B cell (primary cell): ENCODE results near the gene CYRIA. TPM values are rescaled to one million over a fixed set of nuclear protein-coding genes. Genes with fewer than 3 reads are reported as not detected.

Experiments
- ATAC-seq: fragments of 200-7000 bp; cut with Tn5 transposase; one replicate; pipeline ENCODE4 v1.10.0; 2021; ENCODE audit warnings: low read depth, mild to moderate bottlenecking, moderate number of reproducible peaks, moderate library complexity
- CTCF ChIA-PET: fragments of 350-600 bp; sonication (Branson Sonifier 250); formaldehyde crosslinking; loops from one replicate; lab custom pipeline; 2021; ENCODE audit warnings: antibody characterized with exemption, inconsistent platforms; lab: Charles Lee
- POLR2A ChIA-PET: fragments of 350-600 bp; sonication (Branson Sonifier 250); formaldehyde crosslinking; loops from one replicate; lab custom pipeline; 2021; ENCODE audit warnings: antibody characterized with exemption; lab: Charles Lee
- DNase-seq: peaks from one replicate; pipeline ENCODE4 v3.0.0; 2013
- H2AFZ ChIP-seq: 2 replicates; pipeline ENCODE4 v1.6.1; 2012; ENCODE audit warnings: mild to moderate bottlenecking, low read depth, low read length; ENCODE audit not compliant: insufficient read depth, poor library complexity, severe bottlenecking
- H3K27ac ChIP-seq, 2 donors: 1 replicate in 1 of 2; 2 replicates in 1 of 2; pipeline ENCODE4 v1.5.1; 2012 to 2013; ENCODE audit warnings: low read length in 2 of 2, mild to moderate bottlenecking in 2 of 2, moderate library complexity in 1 of 2
- H3K27me3 ChIP-seq, 4 experiments: fragments of 200-600 bp in 1 of 4; sonication (generic) in 1 of 4; replicated peaks in 1 of 4; 1 replicate in 2 of 4; 2 replicates in 2 of 4; pipeline versions ENCODE4 v1.6.1 to v1.7.0; 2013 to 2016; ENCODE audit warnings: low read length in 3 of 4, mild to moderate bottlenecking in 2 of 4, mixed read lengths in 1 of 4, moderate library complexity in 1 of 4; ENCODE audit not compliant: insufficient read depth in 4 of 4, control insufficient read depth in 3 of 4; ENCODE audit errors: control extremely low read depth in 1 of 4
- H3K36me3 ChIP-seq, 2 experiments: replicated peaks in 1 of 2; 1 replicate in 1 of 2; 2 replicates in 1 of 2; pipeline versions ENCODE4 v1.6.1 to v1.7.1; 2013; ENCODE audit warnings: low read length in 1 of 2; ENCODE audit not compliant: insufficient read depth in 2 of 2, control insufficient read depth in 1 of 2; ENCODE audit errors: control extremely low read depth in 1 of 2, extremely low read depth in 1 of 2
- H3K4me1 ChIP-seq, 2 donors: fragments of 200-600 bp in 1 of 2; sonication (generic) in 1 of 2; 1 replicate in 1 of 2; 2 replicates in 1 of 2; pipeline versions ENCODE4 v1.5.1 to v1.6.1; 2013 to 2017; ENCODE audit warnings: low read length in 2 of 2; ENCODE audit not compliant: control insufficient read depth in 2 of 2, insufficient read depth in 2 of 2
- H3K4me2 ChIP-seq: replicated peaks from 2 replicates; pipeline ENCODE3; 2012; ENCODE audit warnings: mild to moderate bottlenecking, low read depth, low read length; ENCODE audit not compliant: poor library complexity, severe bottlenecking
- H3K4me3 ChIP-seq, 5 experiments: fragments of 200-600 bp in 1 of 5; sonication (generic) in 1 of 5; 1 replicate in 3 of 5; 2 replicates in 2 of 5; pipeline versions ENCODE4 v1.5.1 to v1.7.0; 2011 to 2016; ENCODE audit warnings: low read length in 4 of 5, mild to moderate bottlenecking in 4 of 5, low read depth in 2 of 5, control low read depth in 1 of 5, moderate library complexity in 1 of 5; ENCODE audit not compliant: insufficient read depth in 1 of 5; ENCODE audit errors: control extremely low read depth in 1 of 5, extremely low read depth in 1 of 5
- H3K79me2 ChIP-seq: fragments of 200-600 bp; sonication (generic); one replicate; pipeline ENCODE4 v1.6.0; 2016; ENCODE audit warnings: low read length; ENCODE audit not compliant: control insufficient read depth, insufficient read depth
- H3K9ac ChIP-seq: fragments of 200-600 bp; sonication (generic); 2 replicates; pipeline ENCODE4 v1.6.1; 2017; ENCODE audit warnings: mild to moderate bottlenecking, low read length, moderate library complexity
- H3K9me3 ChIP-seq, 3 donors: one replicate each; pipeline versions ENCODE4 v1.6.1 to v1.7.1; 2013; ENCODE audit warnings: low read length in 2 of 3; ENCODE audit not compliant: control insufficient read depth in 2 of 3, insufficient read depth in 1 of 3; ENCODE audit errors: control extremely low read depth in 1 of 3
- H4K20me1 ChIP-seq: 2 replicates; pipeline ENCODE4 v1.6.0; 2012; ENCODE audit warnings: mild to moderate bottlenecking, low read length; ENCODE audit not compliant: insufficient read depth, control insufficient read depth, poor library complexity, severe bottlenecking
- H3K27ac Mint-ChIP-seq: one replicate; pipeline ENCODE4 v1.8.0; 2021; ENCODE audit warnings: mixed read lengths
- H3K27me3 Mint-ChIP-seq: one replicate; pipeline ENCODE4 v1.8.0; 2021; ENCODE audit warnings: mixed read lengths
- H3K4me1 Mint-ChIP-seq: one replicate; pipeline ENCODE4 v1.8.0; 2021; ENCODE audit warnings: mixed read lengths
- H3K4me3 Mint-ChIP-seq: one replicate; pipeline ENCODE4 v1.8.0; 2021; ENCODE audit warnings: mixed read lengths
- H3K9me3 Mint-ChIP-seq: one replicate; pipeline ENCODE4 v1.8.0; 2022; ENCODE audit warnings: mixed read lengths; ENCODE audit not compliant: insufficient read depth
- CTCF ChIP-seq: fragments of 200-600 bp; IDR thresholded peaks from one replicate; pipeline ENCODE4 v1.8.0; 2022; ENCODE audit warnings: antibody characterized with exemption, mild to moderate bottlenecking
- EZH2 ChIP-seq: IDR thresholded peaks from 2 replicates; pipeline ENCODE4 v1.6.1; 2012; ENCODE audit warnings: borderline replicate concordance, low read depth, mild to moderate bottlenecking, moderate library complexity, low read length; ENCODE audit not compliant: insufficient read depth, poor library complexity, severe bottlenecking
- WGBS: methylation state at CpG from one replicate; pipeline ENCODE4 v1.1.5; 2013; ENCODE audit warnings: missing lambda C conversion rate; ENCODE audit not compliant: insufficient coverage; 5-methylcytosine and 5-hydroxymethylcytosine counted together
- intact Hi-C: fragments of 100-400 bp; cut with micrococcal nuclease; formaldehyde crosslinking; loops from one replicate; pipeline ENCODE4 v1.10.0; 2022
- polyA plus RNA-seq: library from polyadenylated mRNA; depleted of rRNA; stranded (reverse); fragments of >200 nt; gene quantifications from 2 replicates; pipeline ENCODE4 v1.2.3, GENCODE V29; 2012
- total RNA-seq, 2 donors: library from RNA; stranded (reverse); fragments of 120-200 nt in 1 of 2; gene quantifications; 1 replicate in 1 of 2; 2 replicates in 1 of 2; pipeline versions ENCODE4 v1.2.3 to v1.2.4, GENCODE V29; 2013 to 2022

CYRIA gene
- total and polyA plus RNA-seq, 2 donors (not counting 1 experiment from before 2014, with no cell fraction given): 16.8 to 58.8 TPM

GRCh38 chr2:16666449-16666801 is 791 bp upstream of the CYRIA start:
- 36% methylated on average over 6 of the region's 8 CpGs for WGBS
- peak overlapping the region; percentile 62 to 80 for H3K27ac ChIP-seq
- no peak for TF ChIP-seq CTCF
- TF ChIP-seq EZH2: no peak
- no peaks in the 10 kb centered on the region for H3K9me3 Mint-ChIP-seq
- peaks cover 49% of the 10 kb centered on the region for H3K4me1 Mint-ChIP-seq
- H3K4me3 Mint-ChIP-seq: peak overlapping the region; percentile 86
- H4K20me1 ChIP-seq: no peaks in the 10 kb centered on the region
- H2AFZ ChIP-seq: peak overlapping the region; percentile 83
- H3K36me3 ChIP-seq: no peaks in the 10 kb centered on the region
- H3K4me1 ChIP-seq: peaks cover 40 to 48% of the 10 kb centered on the region in 2 donors
- ATAC-seq (no peak), DNase-seq (peak; percentile 60)
- peak overlapping the region; percentile 86 for H3K9ac ChIP-seq
- ChIA-PET POLR2A (interaction anchor here (1.0 kb wide), 2 partner anchors 13 to 16 kb away, joined by 3 to 5 read pairs; no protein-coding TSS in a partner anchor), CTCF (interaction anchor here (0.9 to 3.7 kb wide), 3 partner anchors 38 to 91 kb away, joined by 3 to 10 read pairs (median 4); no protein-coding TSS in a partner anchor)
- H3K27me3 ChIP-seq: no peaks in the 10 kb centered on the region
- peaks cover 49% of the 10 kb centered on the region for H3K79me2 ChIP-seq
- H3K27me3 Mint-ChIP-seq: no peaks in the 10 kb centered on the region
- peak overlapping the region; percentile 74 for H3K27ac Mint-ChIP-seq
- peaks cover 0 to 3% (median 0%) of the 10 kb centered on the region in 3 donors for H3K9me3 ChIP-seq
- H3K4me2 ChIP-seq: peak overlapping the region; percentile 84
- peak overlapping the region; percentile 52 to 86 (median 62) for H3K4me3 ChIP-seq
- intact Hi-C loops: loop anchor here (1.0 kb wide), 1 partner anchor 41 kb away; no protein-coding TSS in a partner anchor
